Gastroesophageal sphincter (tissue), 3 donors: ENCODE data around the gene KLHL22.

Experiments used
- POLR2AphosphoS5 ChIP-seq: sonication (generic); formaldehyde crosslinking; IDR thresholded peaks from one replicate; pipeline ENCODE4 v1.6.1; 2017; ENCODE audit warnings: antibody characterized with exemption
- TF ChIP-seq, protein P1 (sequence below), 4 experiments: fragments of 200-600 bp in 2 of 4; fragments of 450-650 bp in 2 of 4; sonication (generic) in 1 of 4; IDR thresholded peaks; one replicate each; pipeline ENCODE4 v1.5.1; 2017 to 2019; ENCODE audit warnings: antibody characterized with exemption in 4 of 4, mild to moderate bottlenecking in 2 of 4, moderate library complexity in 2 of 4

- TF ChIP-seq, protein P1, sequence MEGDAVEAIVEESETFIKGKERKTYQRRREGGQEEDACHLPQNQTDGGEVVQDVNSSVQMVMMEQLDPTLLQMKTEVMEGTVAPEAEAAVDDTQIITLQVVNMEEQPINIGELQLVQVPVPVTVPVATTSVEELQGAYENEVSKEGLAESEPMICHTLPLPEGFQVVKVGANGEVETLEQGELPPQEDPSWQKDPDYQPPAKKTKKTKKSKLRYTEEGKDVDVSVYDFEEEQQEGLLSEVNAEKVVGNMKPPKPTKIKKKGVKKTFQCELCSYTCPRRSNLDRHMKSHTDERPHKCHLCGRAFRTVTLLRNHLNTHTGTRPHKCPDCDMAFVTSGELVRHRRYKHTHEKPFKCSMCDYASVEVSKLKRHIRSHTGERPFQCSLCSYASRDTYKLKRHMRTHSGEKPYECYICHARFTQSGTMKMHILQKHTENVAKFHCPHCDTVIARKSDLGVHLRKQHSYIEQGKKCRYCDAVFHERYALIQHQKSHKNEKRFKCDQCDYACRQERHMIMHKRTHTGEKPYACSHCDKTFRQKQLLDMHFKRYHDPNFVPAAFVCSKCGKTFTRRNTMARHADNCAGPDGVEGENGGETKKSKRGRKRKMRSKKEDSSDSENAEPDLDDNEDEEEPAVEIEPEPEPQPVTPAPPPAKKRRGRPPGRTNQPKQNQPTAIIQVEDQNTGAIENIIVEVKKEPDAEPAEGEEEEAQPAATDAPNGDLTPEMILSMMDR (IDR thresholded peaks at IDR 0.05): no peak
- no peak for TF ChIP-seq POLR2AphosphoS5
Measured at GRCh38 chr22:20490941-20491307, 4.7 kb downstream of the KLHL22 start.
